Limb (tissue), 2 donors: Measurements from ENCODE around the gene PTPRJ.

Source experiments
- DNase-seq, 2 donors: peaks; one replicate each; pipeline ENCODE4 v3.0.0-alpha.2; 2016; ENCODE audit errors: extremely low spot score in 2 of 2

Gene PTPRJ

GRCh38 chr11:48216510-48216909 lies 236.2 kb downstream of the PTPRJ start, which contains the start of gene OR4B1:
Gene OR4B1 (plus strand): TSS chr11:48216810. CDS start chr11:48216810, 0 bp downstream.
- no peak for DNase-seq
